H1 (cell line): ENCODE results near the gene KRTAP20-3. TPM values are rescaled to one million over a fixed set of nuclear protein-coding genes. Genes with fewer than 3 reads are reported as not detected.

ENCODE experiments used
- CTCF ChIA-PET: fragments of 300-600 bp; sonication (Branson Sonifier 250); formaldehyde crosslinking; loops from one replicate; lab custom pipeline; 2021; ENCODE audit not compliant: partially characterized antibody; lab: Charles Lee
- POLR2A ChIA-PET: fragments of 300-600 bp; sonication (Branson Sonifier 250); formaldehyde crosslinking; loops from one replicate; lab custom pipeline; 2021; ENCODE audit warnings: inconsistent platforms; ENCODE audit not compliant: partially characterized antibody; lab: Charles Lee
- DNase-seq, 2 experiments: peaks; one replicate each; pipeline versions ENCODE4 v3.0.0 to v3.0.0-alpha.2; 2010 to 2022; ENCODE audit warnings: low spot score in 2 of 2, low read depth in 1 of 2, mixed read lengths in 1 of 2
- FAIRE-seq: peaks from 2 replicates; lab custom pipeline; 2011; peaks lifted over from hg19 to GRCh38; lab: Jason Lieb, UNC
- H2AFZ ChIP-seq: 2 replicates; pipeline ENCODE4 v1.8.1; 2012; ENCODE audit warnings: low read length, inconsistent platforms
- H2AK5ac ChIP-seq: 2 replicates; pipeline ENCODE4 v1.6.1; 2013; ENCODE audit warnings: low read depth, low read length
- H2BK120ac ChIP-seq: replicated peaks from 2 replicates; pipeline ENCODE3; 2013; ENCODE audit warnings: low read depth, low read length, inconsistent platforms
- H2BK12ac ChIP-seq: 2 replicates; pipeline ENCODE4 v1.6.1; 2013; ENCODE audit warnings: low read depth, low read length
- H2BK15ac ChIP-seq: 2 replicates; pipeline ENCODE4 v1.6.1; 2013; ENCODE audit warnings: low read length
- H2BK20ac ChIP-seq: 2 replicates; pipeline ENCODE4 v1.6.1; 2013; ENCODE audit warnings: low read length
- H2BK5ac ChIP-seq: 2 replicates; pipeline ENCODE4 v1.6.1; 2013; ENCODE audit warnings: low read depth, low read length
- H3K14ac ChIP-seq: 2 replicates; pipeline ENCODE4 v1.6.1; 2013; ENCODE audit warnings: inconsistent platforms; ENCODE audit not compliant: insufficient read length
- H3K18ac ChIP-seq: 2 replicates; pipeline ENCODE4 v1.6.1; 2013; ENCODE audit warnings: low read length; ENCODE audit errors: extremely low read depth
- H3K23ac ChIP-seq: 2 replicates; pipeline ENCODE4 v1.6.1; 2013; ENCODE audit warnings: inconsistent platforms; ENCODE audit not compliant: insufficient read length
- H3K23me2 ChIP-seq: 2 replicates; pipeline ENCODE4 v1.6.1; 2013; ENCODE audit warnings: low read depth, low read length
- H3K27ac ChIP-seq: 2 replicates; pipeline ENCODE4 v1.6.1; 2011; ENCODE audit warnings: low read depth, low read length, inconsistent platforms
- H3K27me3 ChIP-seq, 4 experiments: replicated peaks in 1 of 4; 1 replicate in 1 of 4; 2 replicates in 3 of 4; pipeline versions ENCODE4 v1.6.1 to v1.8.1; 2011 to 2013; ENCODE audit warnings: low read length in 3 of 4, mild to moderate bottlenecking in 3 of 4, inconsistent platforms in 2 of 4, mixed read lengths in 2 of 4, moderate library complexity in 1 of 4; ENCODE audit not compliant: control insufficient read depth in 3 of 4, insufficient read depth in 3 of 4; ENCODE audit errors: extremely low read depth in 1 of 4
- H3K36me3 ChIP-seq, 4 experiments: 2 replicates each; pipeline versions ENCODE4 v1.6.1 to v1.8.1; 2011 to 2013; ENCODE audit warnings: mild to moderate bottlenecking in 4 of 4, low read length in 3 of 4, moderate library complexity in 2 of 4, control low read depth in 1 of 4, inconsistent platforms in 1 of 4; ENCODE audit not compliant: insufficient read depth in 4 of 4, control insufficient read depth in 2 of 4
- H3K4ac ChIP-seq: replicated peaks from 2 replicates; pipeline ENCODE3; 2013; ENCODE audit warnings: low read length, low read depth, mixed read lengths, inconsistent platforms; ENCODE audit not compliant: insufficient read length
- H3K4me1 ChIP-seq, 4 experiments: replicated peaks in 1 of 4; 1 replicate in 1 of 4; 2 replicates in 3 of 4; pipeline versions ENCODE4 v1.6.1 to v1.8.1; 2011 to 2013; ENCODE audit warnings: low read length in 3 of 4, inconsistent platforms in 2 of 4, mixed read lengths in 1 of 4; ENCODE audit not compliant: insufficient read depth in 4 of 4, control insufficient read depth in 3 of 4
- H3K4me2 ChIP-seq, 2 experiments: 2 replicates each; pipeline versions ENCODE4 v1.6.1 to v1.8.1; 2011 to 2013; ENCODE audit warnings: low read depth in 2 of 2, low read length in 2 of 2, control low read depth in 1 of 2, inconsistent platforms in 1 of 2, mild to moderate bottlenecking in 1 of 2; ENCODE audit not compliant: insufficient read depth in 1 of 2
- H3K4me3 ChIP-seq, 4 experiments: fragments of 200-600, 300-600 bp in 1 of 4; sonication (generic), shearing (Covaris generic), sonication (Bioruptor Twin) in 1 of 4; 2 replicates each; pipeline versions ENCODE4 v1.5.1 to v1.8.1; 2011 to 2016; ENCODE audit warnings: low read length in 4 of 4, low read depth in 3 of 4, control low read depth in 2 of 4, inconsistent platforms in 2 of 4, mild to moderate bottlenecking in 2 of 4, mixed read lengths in 1 of 4, moderate library complexity in 1 of 4; ENCODE audit not compliant: insufficient read depth in 2 of 4; ENCODE audit errors: extremely low read depth in 1 of 4
- H3K56ac ChIP-seq: replicated peaks from 2 replicates; pipeline ENCODE3; 2013; ENCODE audit warnings: low read depth, mild to moderate bottlenecking, mixed read lengths, low read length, inconsistent platforms; ENCODE audit not compliant: insufficient read length
- H3K79me1 ChIP-seq: 2 replicates; pipeline ENCODE4 v1.6.1; 2013; ENCODE audit warnings: low read depth, low read length, control low read depth
- H3K79me2 ChIP-seq, 2 experiments: 2 replicates each; pipeline versions ENCODE4 v1.6.1 to v1.8.1; 2012 to 2013; ENCODE audit warnings: low read length in 2 of 2, mild to moderate bottlenecking in 2 of 2, inconsistent platforms in 1 of 2; ENCODE audit not compliant: insufficient read depth in 2 of 2, control insufficient read depth in 1 of 2
- H3K9ac ChIP-seq, 4 experiments: replicated peaks in 1 of 4; 1 replicate in 1 of 4; 2 replicates in 3 of 4; pipeline versions ENCODE4 v1.6.1 to v1.8.1; 2011 to 2013; ENCODE audit warnings: low read depth in 3 of 4, low read length in 3 of 4, control low read depth in 2 of 4, mild to moderate bottlenecking in 2 of 4, moderate library complexity in 2 of 4, inconsistent platforms in 1 of 4; ENCODE audit errors: extremely low read depth in 1 of 4
- H3K9me3 ChIP-seq, 2 experiments: 2 replicates each; pipeline versions ENCODE4 v1.6.1 to v1.8.1; 2012 to 2013; ENCODE audit warnings: mild to moderate bottlenecking in 2 of 2, moderate library complexity in 2 of 2, control low read depth in 1 of 2, inconsistent platforms in 1 of 2, low read depth in 1 of 2, low read length in 1 of 2, mixed read lengths in 1 of 2; ENCODE audit not compliant: insufficient read depth in 2 of 2
- H4K20me1 ChIP-seq, 2 experiments: replicated peaks in 1 of 2; 2 replicates each; pipeline versions ENCODE3 to v1.8.1; 2011 to 2013; ENCODE audit warnings: inconsistent platforms in 2 of 2, low read length in 2 of 2, mild to moderate bottlenecking in 1 of 2; ENCODE audit not compliant: insufficient read depth in 2 of 2, control insufficient read depth in 1 of 2
- H4K5ac ChIP-seq: 2 replicates; pipeline ENCODE4 v1.6.1; 2013; ENCODE audit warnings: low read length, low read depth, mixed read lengths, inconsistent platforms; ENCODE audit not compliant: insufficient read length
- H4K8ac ChIP-seq: 2 replicates; pipeline ENCODE4 v1.8.0; 2013; ENCODE audit warnings: mild to moderate bottlenecking, moderate library complexity, low read length, inconsistent platforms; ENCODE audit not compliant: insufficient read depth; ENCODE audit errors: extremely low read depth
- H4K91ac ChIP-seq: replicated peaks from 2 replicates; pipeline ENCODE3; 2013; ENCODE audit warnings: low read length, mixed read lengths, inconsistent platforms; ENCODE audit not compliant: insufficient read length
- MAX ChIP-seq: IDR thresholded peaks from 2 replicates; pipeline ENCODE4 v1.6.1; 2012; ENCODE audit warnings: inconsistent platforms
- POLR2AphosphoS5 ChIP-seq: IDR thresholded peaks from 2 replicates; pipeline ENCODE4 v1.6.1; 2011; ENCODE audit warnings: low read depth, low read length
- TAF7 ChIP-seq: optimal IDR thresholded peaks from 2 replicates; pipeline ENCODE3; 2011; ENCODE audit warnings: low read depth, mild to moderate bottlenecking, inconsistent platforms, low read length, moderate library complexity, borderline replicate concordance
- WGBS, 2 experiments: shearing (Covaris generic) in 1 of 2; methylation state at CpG; one replicate each; pipeline versions ENCODE4 v1.1.6 to v1.1.7; 2013 to 2015; ENCODE audit warnings: low lambda C conversion rate in 2 of 2, mixed read lengths in 2 of 2, inconsistent platforms in 1 of 2, low coverage in 1 of 2, missing lambda C conversion rate in 1 of 2; ENCODE audit not compliant: insufficient replicate concordance in 2 of 2, insufficient coverage in 1 of 2, insufficient read length in 1 of 2; ENCODE audit errors: extremely low coverage in 1 of 2, missing lambda C conversion rate in 1 of 2; 5-methylcytosine and 5-hydroxymethylcytosine counted together
- polyA plus RNA-seq, 7 experiments: library from polyadenylated mRNA; depleted of rRNA in 3 of 7; stranded (reverse) in 5 of 7; unstranded in 2 of 7; fragments of >200 nt in 5 of 7; fragments of 200-250 nt in 2 of 7; gene quantifications; 1 replicate in 5 of 7; 2 replicates in 1 of 7; 4 replicates in 1 of 7; pipeline versions ENCODE4 v1.2.1 to v1.2.3, GENCODE V29; 2011 to 2013; ENCODE audit warnings: missing spikeins in 2 of 7, mixed read lengths in 2 of 7
- total RNA-seq: library from RNA; stranded (reverse); fragmentation: NEBNext Ultra II Directional; extraction: Animal tissue kit (Norgen Biotek cat#: 25700); gene quantifications from 2 replicates; pipeline ENCODE4 v1.2.1, GENCODE V29; 2021

KRTAP20-3 gene
- total and polyA plus RNA-seq, 2 of the 8 experiments (the other 6 are each of a cell fraction or from before 2014, with no cell fraction given) = not detected

GRCh38 chr21:30668776-30669175 is 26.1 kb downstream of the KRTAP20-3 start:
- H3K14ac ChIP-seq = no peak overlapping the region
- no peaks in the 10 kb centered on the region for H3K9me3 ChIP-seq
- FAIRE-seq (no peak), DNase-seq (no peak)
- H3K56ac ChIP-seq = no peak overlapping the region
- H2BK120ac ChIP-seq = no peak overlapping the region
- no peak overlapping the region for H2AK5ac ChIP-seq
- no peak overlapping the region for H4K5ac ChIP-seq
- H2BK12ac ChIP-seq = no peak overlapping the region
- H3K4ac ChIP-seq = no peak overlapping the region
- TF ChIP-seq TAF7 = no peak
- no peak for TF ChIP-seq POLR2AphosphoS5
- no peak for TF ChIP-seq MAX
- no peak overlapping the region for H3K23ac ChIP-seq
- peak overlapping the region; percentile 57; the same call in 1 of the 2 replicates for H4K8ac ChIP-seq
- peaks cover 0 to 4% (median 0%) of the 10 kb centered on the region in 4 experiments; a peak in 2 of 7 replicates for H3K4me1 ChIP-seq
- no peak overlapping the region for H2BK15ac ChIP-seq
- 0 out of 4 replicates have a peak overlapping the region, but pooled peaks of 1 of the 2 experiments have one; percentile 14 for H3K4me2 ChIP-seq
- no peak overlapping the region for H2BK5ac ChIP-seq
- no peak overlapping the region for H3K4me3 ChIP-seq
- no peak overlapping the region for H2BK20ac ChIP-seq
- no peaks in the 10 kb centered on the region for H3K23me2 ChIP-seq
- no peak overlapping the region for H3K18ac ChIP-seq
- 89% methylated on average over 1 of the region's 1 CpG; no CpG with 5 or more reads in 1 of the 2 experiments for WGBS, 2 experiments
- no peak overlapping the region for H3K9ac ChIP-seq
- no peaks in the 10 kb centered on the region for H3K36me3 ChIP-seq
- no peaks in the 10 kb centered on the region for H3K27me3 ChIP-seq
- peak overlapping the region; percentile 30 for H4K91ac ChIP-seq
- H3K79me1 ChIP-seq = no peaks in the 10 kb centered on the region
- peak overlapping the region; percentile 71; the same call in 1 of the 2 replicates for H2AFZ ChIP-seq
- H3K79me2 ChIP-seq = no peaks in the 10 kb centered on the region
- H3K27ac ChIP-seq = no peak overlapping the region
- CTCF ChIA-PET = no interaction called here
- no peaks in the 10 kb centered on the region for H4K20me1 ChIP-seq
- POLR2A ChIA-PET = no interaction called here
